HepG2 (cell line): ENCODE data around the gene PMVK. TPM values are rescaled to one million over a fixed set of nuclear protein-coding genes. Genes with fewer than 3 reads are reported as not detected.

Source experiments
- ATAC-seq: fragments of 200-7000 bp; cut with Tn5 transposase; 3 replicates; pipeline ENCODE4 v1.9.1; 2020; ENCODE audit warnings: mild to moderate bottlenecking, moderate library complexity
- BruUV-seq: library from RNA; stranded (reverse); fragments of 400-500 nt; replicated peaks from 2 replicates; lab custom pipeline; 2021; lab: Mats Ljungman, UMichigan
- CTCF ChIA-PET: fragments of 300-600 bp; formaldehyde crosslinking; extraction: SDS; loops from one replicate; lab custom pipeline; 2021; ENCODE audit warnings: low total read pairs, inconsistent platforms, low intra/inter-chr PET ratio; lab: Yijun Ruan, JAX
- POLR2A ChIA-PET: fragments of 350-600 bp; sonication (Branson Sonifier 250); formaldehyde crosslinking; loops from one replicate; lab custom pipeline; 2020; ENCODE audit warnings: antibody characterized with exemption, inconsistent platforms; lab: Yijun Ruan, JAX
- DNase-seq: peaks from one replicate; pipeline ENCODE4 v3.0.0-alpha.2; 2015; ENCODE audit warnings: low spot score
- FAIRE-seq: peaks from 3 replicates; lab custom pipeline; 2011; peaks lifted over from hg19 to GRCh38; lab: Jason Lieb, UNC
- H2AFZ ChIP-seq: one replicate; pipeline ENCODE4 v1.6.1; 2011; ENCODE audit warnings: low read length, inconsistent platforms
- H3K27ac ChIP-seq: fragments of 300-600 bp; 3 replicates; pipeline ENCODE4 v1.8.0; 2011; ENCODE audit warnings: mixed run types, mild to moderate bottlenecking, mixed read lengths, low read length, inconsistent platforms; ENCODE audit not compliant: insufficient read depth; ENCODE audit errors: extremely low read length
- H3K27me3 ChIP-seq, 2 experiments: fragments of 200-600 bp in 1 of 2; 2 replicates in 1 of 2; 3 replicates in 1 of 2; pipeline versions ENCODE4 v1.6.0 to v1.8.0; 2011; ENCODE audit warnings: low read length in 2 of 2, mild to moderate bottlenecking in 2 of 2, moderate library complexity in 2 of 2, inconsistent platforms in 1 of 2; ENCODE audit not compliant: insufficient read depth in 2 of 2, control insufficient read depth in 1 of 2
- H3K36me3 ChIP-seq, 2 experiments: fragments of 200-600 bp in 1 of 2; replicated peaks in 1 of 2; 2 replicates in 1 of 2; 3 replicates in 1 of 2; pipeline versions ENCODE4 v1.5.1 to v1.8.0; 2011; ENCODE audit warnings: low read length in 2 of 2, inconsistent platforms in 1 of 2; ENCODE audit not compliant: insufficient read depth in 2 of 2, control insufficient read depth in 1 of 2
- H3K4me1 ChIP-seq: 2 replicates; pipeline ENCODE4 v1.5.1; 2012; ENCODE audit warnings: low read length, inconsistent platforms; ENCODE audit not compliant: insufficient read depth
- H3K4me2 ChIP-seq: 2 replicates; pipeline ENCODE4 v1.6.0; 2011; ENCODE audit warnings: low read depth, low read length, inconsistent platforms
- H3K4me3 ChIP-seq, 3 experiments: fragments of 200-600 bp in 1 of 3; sonication (generic), shearing (Covaris generic) in 1 of 3; replicated peaks in 1 of 3; 2 replicates each; pipeline ENCODE4 v1.5.1; 2011 to 2016; ENCODE audit warnings: low read length in 3 of 3, inconsistent platforms in 2 of 3, low read depth in 2 of 3, mild to moderate bottlenecking in 2 of 3, control low read depth in 1 of 3, mixed read lengths in 1 of 3; ENCODE audit not compliant: insufficient read depth in 1 of 3
- H3K79me2 ChIP-seq: one replicate; pipeline ENCODE4 v1.6.1; 2011; ENCODE audit warnings: low read length, inconsistent platforms; ENCODE audit not compliant: insufficient read depth
- H3K9ac ChIP-seq: 2 replicates; pipeline ENCODE4 v1.6.0; 2011; ENCODE audit warnings: mild to moderate bottlenecking, low read depth, low read length, inconsistent platforms; ENCODE audit not compliant: insufficient read depth
- H3K9me3 ChIP-seq: 2 replicates; pipeline ENCODE4 v1.5.1; 2012; ENCODE audit warnings: mild to moderate bottlenecking, low read length
- H4K20me1 ChIP-seq: 2 replicates; pipeline ENCODE4 v1.6.0; 2011; ENCODE audit warnings: inconsistent platforms, mild to moderate bottlenecking, low read length, moderate library complexity; ENCODE audit not compliant: insufficient read depth
- ARID2 ChIP-seq: sonication (generic); formaldehyde crosslinking; IDR thresholded peaks from 2 replicates; pipeline ENCODE4 v1.8.1; 2022; ENCODE audit warnings: mild to moderate bottlenecking, missing genetic modification reagents, borderline replicate concordance
- DDIT3 ChIP-seq: sonication (generic); formaldehyde crosslinking; IDR thresholded peaks from 2 replicates; pipeline ENCODE4 v1.4.0; 2020; ENCODE audit warnings: mild to moderate bottlenecking, missing genetic modification reagents
- FOXP1 ChIP-seq, 2 experiments: fragments of 450-650 bp in 1 of 2; IDR thresholded peaks; 2 replicates each; pipeline ENCODE4 v1.6.1; 2017 to 2018; ENCODE audit warnings: antibody characterized with exemption in 1 of 2
- PLSCR1 ChIP-seq: sonication (generic); formaldehyde crosslinking; IDR thresholded peaks from 2 replicates; pipeline ENCODE4 v1.5.0; 2020; ENCODE audit warnings: missing genetic modification reagents, mild to moderate bottlenecking, borderline replicate concordance
- TFDP1 ChIP-seq: IDR thresholded peaks from 2 replicates; pipeline ENCODE4 v1.6.1; 2016; ENCODE audit warnings: missing compliant biosample characterization, missing genetic modification reagents, borderline replicate concordance
- ZNF672 ChIP-seq: sonication (generic); formaldehyde crosslinking; IDR thresholded peaks from 2 replicates; pipeline ENCODE4 v1.8.1; 2022; ENCODE audit warnings: missing genetic modification reagents
- WGBS: methylation state at CpG from one replicate; pipeline ENCODE4 v1.1.6; 2017; ENCODE audit warnings: low lambda C conversion rate; 5-methylcytosine and 5-hydroxymethylcytosine counted together
- in situ Hi-C: cut with HindIII; loops from 2 replicates; pipeline ENCODE4 v1.10.0; 2017; ENCODE audit warnings: low pct_unique_long_range_greater_than_20kb; ENCODE audit not compliant: extremely low pct_ligation_motif_present
- intact Hi-C: fragments of 100-400 bp; cut with micrococcal nuclease; formaldehyde crosslinking; loops from one replicate; pipeline ENCODE4 v1.10.0; 2022; ENCODE audit not compliant: unreplicated experiment
- polyA plus RNA-seq, 8 experiments: library from polyadenylated mRNA; depleted of rRNA in 3 of 8; stranded (reverse) in 7 of 8; unstranded in 1 of 8; fragments of >200 nt; fragmentation: Illumina TruSeq in 4 of 8; extraction: Trizol in 4 of 8; gene quantifications; 2 replicates each; pipeline versions ENCODE4 v1.2.1 to v1.2.3, GENCODE V29; 2011 to 2016; ENCODE audit warnings: low read depth in 4 of 8, missing spikeins in 1 of 8, mixed read lengths in 1 of 8; ENCODE audit not compliant: insufficient read depth in 1 of 8
- total RNA-seq, 5 experiments: library from RNA; depleted of rRNA; stranded (reverse); fragments of >200 nt; fragmentation: Illumina TruSeq; extraction: Trizol; gene quantifications; 2 replicates each; pipeline ENCODE4 v1.2.3, GENCODE V29; 2016; ENCODE audit warnings: low read depth in 1 of 5

Gene PMVK
- total and polyA plus RNA-seq, 2 of the 13 experiments (the other 11 are each of a cell fraction or from before 2014, with no cell fraction given): 3.9 to 12.6 TPM

GRCh38 chr1:154926201-154926600 is 10.3 kb downstream of the PMVK start:
- FAIRE-seq: no peak
- in situ Hi-C loops: no loop called here
- POLR2A ChIA-PET: no interaction called here

GRCh38 chr1:154925335-154926170 is 11.0 kb downstream of the PMVK start:
- H3K4me3 ChIP-seq: no peak overlapping the region
- H3K9me3 ChIP-seq: no peaks in the 10 kb centered on the region
- FAIRE-seq (no peak), DNase-seq (no peak), ATAC-seq (no peak)
- BruUV-seq: no TSS peak
- no peak overlapping the region for H3K4me2 ChIP-seq
- H3K27ac ChIP-seq: no peak overlapping the region
- in situ Hi-C loops: no loop called here
- ChIA-PET POLR2A (no interaction called here), CTCF (no interaction called here)
- WGBS: 100% methylated on average over 2 of the region's 3 CpGs
- intact Hi-C loops: no loop called here
- H3K27me3 ChIP-seq: no peaks in the 10 kb centered on the region
- no peak overlapping the region for H2AFZ ChIP-seq
- H4K20me1 ChIP-seq: no peaks in the 10 kb centered on the region
- no peak overlapping the region for H3K9ac ChIP-seq
- H3K4me1 ChIP-seq: no peaks in the 10 kb centered on the region
- H3K79me2 ChIP-seq: no peaks in the 10 kb centered on the region
- peaks cover 1 to 10% of the 10 kb centered on the region in 2 experiments; a peak in 2 of 5 replicates for H3K36me3 ChIP-seq
- TF ChIP-seq DDIT3 (CRISPR knock-in tag) (no peak), ZNF672 (CRISPR knock-in tag) (no peak), FOXP1 (IDR thresholded peaks at IDR 0.05) (no peak), FOXP1 (CRISPR knock-in tag; IDR thresholded peaks at IDR 0.05) (no peak), TFDP1 (CRISPR knock-in tag) (no peak), ARID2 (no peak)

More at GRCh38 chr1:154926201-154926600, 10.3 kb downstream of the PMVK start:
- H3K27me3 ChIP-seq: no peaks in the 10 kb centered on the region
- H3K9me3 ChIP-seq: no peaks in the 10 kb centered on the region
- peaks cover 6% of the 10 kb centered on the region for H3K4me1 ChIP-seq
- WGBS: 98% methylated on average over 13 of the region's 13 CpGs
- no peak overlapping the region for H3K9ac ChIP-seq
- peaks cover 1 to 10% of the 10 kb centered on the region in 2 experiments; a peak in 2 of 5 replicates for H3K36me3 ChIP-seq
- H2AFZ ChIP-seq: no peak overlapping the region
- H3K79me2 ChIP-seq: no peaks in the 10 kb centered on the region
- intact Hi-C loops: no loop called here
- no peak for ATAC-seq
- H3K4me2 ChIP-seq: no peak overlapping the region
- no TSS peak for BruUV-seq
- TF ChIP-seq PLSCR1: no peak
- TF ChIP-seq, all 625 proteins: peak for 0
- H4K20me1 ChIP-seq: no peaks in the 10 kb centered on the region
- H3K27ac ChIP-seq: no peak overlapping the region
- CTCF ChIA-PET: no interaction called here
- DNase-seq: no peak
- H3K4me3 ChIP-seq: no peak overlapping the region
